ENCODE results near the gene RPS6KB2.

DNA sequence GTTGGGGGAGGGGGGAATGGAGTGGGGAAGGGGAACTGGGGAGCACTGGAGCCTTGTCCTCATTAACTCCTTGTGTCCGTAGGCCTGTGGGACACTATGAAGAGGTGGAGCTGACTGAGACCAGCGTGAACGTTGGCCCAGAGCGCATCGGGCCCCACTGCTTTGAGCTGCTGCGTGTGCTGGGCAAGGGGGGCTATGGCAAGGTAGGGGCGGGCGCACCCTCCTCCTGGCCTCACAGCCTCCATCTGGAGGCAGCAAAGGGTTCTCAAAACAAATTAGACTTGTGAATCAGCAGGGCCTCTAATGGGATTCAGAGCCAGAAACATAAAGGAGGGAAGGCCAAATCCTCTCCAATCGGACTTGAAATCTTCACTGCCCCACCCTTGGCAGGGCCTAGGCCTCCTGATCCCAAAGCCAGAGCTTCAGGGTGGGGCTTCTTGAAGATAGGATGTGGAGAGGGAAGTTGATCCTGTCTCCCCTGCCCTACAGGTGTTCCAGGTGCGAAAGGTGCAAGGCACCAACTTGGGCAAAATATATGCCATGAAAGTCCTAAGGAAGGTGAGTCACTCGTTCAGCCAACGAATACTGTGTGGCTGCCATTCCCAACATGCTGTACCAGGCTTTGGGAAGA lies 859 bp downstream of the RPS6KB2 start:
- TF ChIP-seq, protein P1, sequence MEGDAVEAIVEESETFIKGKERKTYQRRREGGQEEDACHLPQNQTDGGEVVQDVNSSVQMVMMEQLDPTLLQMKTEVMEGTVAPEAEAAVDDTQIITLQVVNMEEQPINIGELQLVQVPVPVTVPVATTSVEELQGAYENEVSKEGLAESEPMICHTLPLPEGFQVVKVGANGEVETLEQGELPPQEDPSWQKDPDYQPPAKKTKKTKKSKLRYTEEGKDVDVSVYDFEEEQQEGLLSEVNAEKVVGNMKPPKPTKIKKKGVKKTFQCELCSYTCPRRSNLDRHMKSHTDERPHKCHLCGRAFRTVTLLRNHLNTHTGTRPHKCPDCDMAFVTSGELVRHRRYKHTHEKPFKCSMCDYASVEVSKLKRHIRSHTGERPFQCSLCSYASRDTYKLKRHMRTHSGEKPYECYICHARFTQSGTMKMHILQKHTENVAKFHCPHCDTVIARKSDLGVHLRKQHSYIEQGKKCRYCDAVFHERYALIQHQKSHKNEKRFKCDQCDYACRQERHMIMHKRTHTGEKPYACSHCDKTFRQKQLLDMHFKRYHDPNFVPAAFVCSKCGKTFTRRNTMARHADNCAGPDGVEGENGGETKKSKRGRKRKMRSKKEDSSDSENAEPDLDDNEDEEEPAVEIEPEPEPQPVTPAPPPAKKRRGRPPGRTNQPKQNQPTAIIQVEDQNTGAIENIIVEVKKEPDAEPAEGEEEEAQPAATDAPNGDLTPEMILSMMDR (IDR thresholded peaks at IDR 0.05; ENCODE audit: low read length): 0 out of 2 replicates have a peak, but pooled peaks have one; percentile 5
- no peak for TF ChIP-seq EZH2 (IDR thresholded peaks at IDR 0.05; ENCODE audit: borderline replicate concordance, low read length)

Measured in OCI-LY1 (cell line).